ENCODE measurements around the gene ZNF814.

GRCh38 chr19:57816652-57817051 is 72.2 kb downstream of the ZNF814 start:
- TF ChIP-seq CTCF (IDR thresholded peaks at IDR 0.05; ENCODE audit: low read length) (no peak), EZH2 (optimal IDR thresholded peaks at IDR 0.05; ENCODE audit: low read depth, low read length) (no peak), EZH2phosphoT487 (IDR thresholded peaks at IDR 0.05; ENCODE audit: low read length) (no peak)
